CD4-positive, alpha-beta T cell treated with Interleukin-2 at 100 ng/mL for 4 hours (primary cell): ENCODE results near the gene MBNL2.

Experiments used
- DNase-seq: peaks from one replicate; pipeline ENCODE4 v3.0.0-alpha.2; 2020; ENCODE audit warnings: low spot score

The MBNL2 gene

DNA sequence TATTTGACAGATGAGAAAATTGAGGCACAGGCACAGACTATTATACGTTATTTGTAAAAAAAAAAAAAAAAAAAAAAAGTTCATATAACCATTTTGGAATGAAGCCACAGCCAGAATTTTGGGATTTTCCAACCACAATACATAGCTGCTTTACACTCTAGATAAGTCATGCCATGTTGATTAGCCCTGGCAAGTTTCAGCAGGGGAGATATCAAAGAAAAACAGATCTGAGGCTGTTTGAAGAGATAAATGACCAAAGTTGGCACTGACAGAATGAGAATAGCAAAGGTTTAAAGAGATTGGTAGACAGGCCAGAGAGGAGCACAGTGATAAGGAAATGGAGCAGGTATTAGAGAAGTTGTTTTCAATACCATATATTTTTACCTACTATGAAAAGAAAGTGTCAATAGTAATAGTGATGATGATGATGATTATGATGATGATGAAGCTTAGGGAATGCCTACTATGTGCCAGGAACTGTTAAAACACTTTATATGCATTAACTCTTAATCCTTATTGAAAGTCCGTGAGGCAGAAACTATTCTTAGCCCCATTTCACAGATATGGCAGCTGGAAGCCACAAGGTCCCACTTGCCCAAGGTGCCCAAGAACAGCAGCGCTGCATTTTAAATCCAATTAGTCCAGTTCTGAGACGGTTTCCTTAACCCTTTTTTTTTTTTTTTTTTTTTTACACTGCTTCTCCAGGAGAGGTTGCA is 105.5 kb downstream of the MBNL2 start:
- DNase-seq, result no peak

- DNase-seq, result no peak
Measured at GRCh38 chr13:97328222-97328790, 106.2 kb downstream of the MBNL2 start.

DNA sequence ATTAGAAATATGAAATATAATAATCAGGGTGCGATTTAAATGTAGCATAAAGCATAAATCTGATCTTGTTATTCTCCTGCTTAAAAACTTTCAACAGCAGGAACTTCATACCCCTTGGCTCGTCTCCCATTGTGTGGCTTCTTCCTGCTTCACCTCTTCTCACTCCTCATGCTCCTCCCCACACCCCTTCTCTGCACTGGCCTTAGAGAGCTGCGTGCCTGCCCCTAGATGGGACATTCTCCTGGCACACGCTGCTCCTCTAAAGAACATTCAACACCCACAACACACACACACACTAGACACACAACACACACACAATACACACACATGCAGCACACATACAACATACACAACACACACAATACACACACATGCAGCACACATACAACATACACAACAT is 107.2 kb downstream of the MBNL2 start:
- DNase-seq, result no peak

GRCh38 chr13:97330448-97330847 is 108.3 kb downstream of the MBNL2 start:
- DNase-seq, result no peak

GRCh38 chr13:97332742-97333141 is 110.6 kb downstream of the MBNL2 start:
- no peak for DNase-seq

GRCh38 chr13:97333983-97334382 is 111.8 kb downstream of the MBNL2 start:
- no peak for DNase-seq

- DNase-seq, result no peak
Measured at GRCh38 chr13:97334690-97335089, 112.6 kb downstream of the MBNL2 start.

DNA sequence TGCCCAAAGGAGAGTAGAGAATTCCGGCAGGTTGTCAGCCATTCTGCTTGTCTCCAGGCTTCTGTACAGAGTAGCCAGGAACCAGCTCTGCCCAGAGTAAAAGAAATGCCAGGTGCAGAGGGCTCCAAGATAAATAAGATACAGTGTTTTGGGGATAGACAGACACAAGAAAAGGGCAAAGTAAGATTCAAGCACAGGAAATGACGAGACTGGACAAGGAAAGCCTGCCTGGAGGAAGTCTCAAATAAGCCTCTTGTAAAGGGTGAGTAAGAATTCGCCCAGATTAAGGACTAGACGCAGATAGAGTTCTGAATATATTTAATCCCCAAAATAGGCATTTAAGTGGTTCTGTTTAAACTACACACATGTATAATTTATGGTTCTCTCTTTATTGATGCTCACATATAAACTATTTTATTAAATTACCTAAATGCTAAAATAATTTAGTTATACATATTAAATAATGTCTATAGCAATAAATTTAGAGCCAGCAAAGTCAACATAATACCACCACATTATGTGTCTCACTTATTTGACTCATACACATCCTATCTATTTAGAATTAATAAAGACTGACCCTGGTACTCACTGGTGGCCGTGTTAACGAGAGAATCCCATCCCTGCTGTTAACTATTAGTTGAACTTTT is 113.5 kb downstream of the MBNL2 start:
- no peak for DNase-seq

DNA sequence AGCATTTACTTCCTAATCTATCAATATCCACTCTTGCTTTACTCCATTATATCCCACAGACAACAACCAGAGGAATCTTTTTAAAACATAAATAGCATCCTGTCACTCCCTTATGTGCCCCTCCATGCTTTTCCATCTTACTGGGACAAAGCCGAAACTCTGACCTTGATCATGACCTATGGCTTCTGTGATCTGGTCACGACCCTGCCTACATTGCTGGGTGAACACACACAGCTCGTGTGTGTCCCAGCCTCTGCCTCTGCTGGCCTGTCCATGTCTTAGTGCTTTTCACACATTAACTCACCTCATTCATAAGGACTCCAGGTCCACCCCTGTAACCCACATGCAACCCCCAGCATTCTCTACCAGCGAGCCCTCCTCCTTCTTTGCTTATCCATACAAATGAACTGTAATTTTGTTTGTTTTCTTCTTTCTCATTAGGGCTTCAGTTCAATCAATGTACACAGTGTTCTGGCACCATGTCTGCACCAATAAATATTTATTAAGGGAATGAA is 115.9 kb downstream of the MBNL2 start:
- DNase-seq, result no peak

- no peak for DNase-seq
Measured at GRCh38 chr13:97338571-97338970, 116.4 kb downstream of the MBNL2 start.

DNA sequence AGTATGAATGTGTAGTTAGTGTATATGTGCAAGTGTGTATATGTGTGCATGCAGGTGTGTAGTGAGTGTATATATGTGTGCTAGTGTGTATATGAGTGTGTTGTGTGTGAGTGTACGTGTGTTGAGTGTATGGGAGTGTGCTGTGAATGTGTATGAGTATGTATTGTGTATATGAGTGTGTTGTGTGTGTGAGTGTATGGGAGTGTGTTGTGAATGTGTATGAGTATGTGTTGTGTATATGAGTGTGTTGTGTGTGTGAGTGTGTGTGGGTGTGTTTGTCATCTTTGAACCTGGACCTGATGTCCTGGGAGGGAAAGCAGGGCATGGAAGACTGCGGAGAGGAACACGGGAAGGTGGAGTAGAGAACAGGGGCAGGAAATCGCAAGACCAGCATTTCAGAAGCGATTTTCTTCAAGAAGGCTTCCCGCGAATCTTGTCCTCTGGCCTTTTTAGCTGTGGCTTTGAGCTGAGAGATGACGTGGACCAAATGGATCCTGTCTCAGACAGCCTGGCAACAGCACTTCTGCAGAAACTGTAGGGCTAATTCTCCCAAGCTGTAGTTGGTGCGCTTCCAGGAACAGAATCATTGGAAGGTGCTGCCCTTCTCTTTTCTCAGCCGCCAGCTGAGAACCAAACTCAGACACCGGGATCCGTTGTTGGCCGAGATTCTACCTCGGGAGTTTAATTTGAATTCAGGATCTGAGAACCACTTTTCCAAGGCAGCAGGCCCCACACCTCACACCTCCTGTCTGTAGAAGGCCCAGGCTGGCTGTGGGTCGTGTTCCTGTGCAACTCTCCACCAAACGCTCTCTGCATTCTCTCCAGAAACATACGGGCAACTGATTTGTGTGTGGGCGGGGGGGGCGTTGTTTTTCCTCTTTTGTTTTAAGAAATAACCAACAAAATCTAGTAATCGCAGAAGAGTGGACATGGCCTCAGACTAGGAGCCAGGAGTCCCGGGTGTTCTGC is 117.2 kb downstream of the MBNL2 start:
- no peak for DNase-seq

- no peak for DNase-seq
Measured at GRCh38 chr13:97339988-97340749, 118.0 kb downstream of the MBNL2 start.

DNA sequence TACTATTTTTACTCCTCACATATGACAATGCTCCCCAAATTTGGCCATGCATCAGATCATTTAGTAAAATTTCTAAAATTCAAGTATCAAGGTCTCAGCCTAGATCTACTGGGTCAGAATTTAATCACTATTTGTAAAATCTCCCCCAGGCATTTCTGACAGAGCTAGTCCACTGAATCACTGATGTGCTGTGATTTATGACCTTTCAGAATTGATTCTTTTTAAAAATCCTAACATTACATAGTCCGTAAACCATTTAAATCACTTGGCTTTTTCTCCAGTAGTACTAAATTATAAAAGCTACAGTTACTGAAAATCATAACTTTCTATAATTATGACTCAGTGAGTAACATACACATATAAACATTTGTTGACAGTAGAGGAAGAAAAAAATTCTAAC is 119.0 kb downstream of the MBNL2 start:
- DNase-seq, result no peak

GRCh38 chr13:97342136-97342535 is 120.0 kb downstream of the MBNL2 start:
- no peak for DNase-seq

DNA sequence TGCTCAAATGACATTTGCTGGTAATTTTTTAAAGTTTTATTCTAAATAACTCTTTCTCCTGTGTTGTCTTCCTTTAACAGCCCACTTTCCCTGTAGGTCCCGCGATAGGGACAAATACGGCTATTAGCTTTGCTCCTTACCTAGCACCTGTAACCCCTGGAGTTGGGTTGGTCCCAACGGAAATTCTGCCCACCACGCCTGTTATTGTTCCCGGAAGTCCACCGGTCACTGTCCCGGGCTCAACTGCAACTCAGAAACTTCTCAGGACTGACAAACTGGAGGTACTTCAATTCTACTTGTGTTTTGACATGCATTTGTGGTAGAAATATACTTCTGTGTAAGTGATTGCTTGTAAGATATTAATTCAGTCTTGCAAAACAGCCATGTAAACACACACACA is 120.8 kb downstream of the MBNL2 start:
- DNase-seq, result no peak

- peak; percentile 56 for DNase-seq
Measured at GRCh38 chr13:97344265-97345175, 122.4 kb downstream of the MBNL2 start.

DNA sequence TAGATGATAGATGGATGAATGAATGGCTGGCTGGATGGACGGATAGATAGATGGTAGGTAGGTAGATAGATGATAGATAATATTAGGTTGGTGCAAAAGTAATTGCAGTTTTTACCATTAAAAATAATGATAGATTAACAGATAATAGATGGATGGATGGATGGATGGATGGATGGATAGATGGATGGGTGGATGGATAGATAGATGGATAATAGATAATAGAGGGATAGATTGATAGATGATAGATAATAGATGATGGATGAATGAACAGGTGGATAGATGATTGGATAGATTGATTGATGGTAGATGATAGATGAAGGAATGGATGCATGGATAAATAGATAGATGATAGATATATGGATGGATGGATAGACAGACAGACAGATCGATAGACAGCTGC is 124.0 kb downstream of the MBNL2 start:
- no peak for DNase-seq

DNA sequence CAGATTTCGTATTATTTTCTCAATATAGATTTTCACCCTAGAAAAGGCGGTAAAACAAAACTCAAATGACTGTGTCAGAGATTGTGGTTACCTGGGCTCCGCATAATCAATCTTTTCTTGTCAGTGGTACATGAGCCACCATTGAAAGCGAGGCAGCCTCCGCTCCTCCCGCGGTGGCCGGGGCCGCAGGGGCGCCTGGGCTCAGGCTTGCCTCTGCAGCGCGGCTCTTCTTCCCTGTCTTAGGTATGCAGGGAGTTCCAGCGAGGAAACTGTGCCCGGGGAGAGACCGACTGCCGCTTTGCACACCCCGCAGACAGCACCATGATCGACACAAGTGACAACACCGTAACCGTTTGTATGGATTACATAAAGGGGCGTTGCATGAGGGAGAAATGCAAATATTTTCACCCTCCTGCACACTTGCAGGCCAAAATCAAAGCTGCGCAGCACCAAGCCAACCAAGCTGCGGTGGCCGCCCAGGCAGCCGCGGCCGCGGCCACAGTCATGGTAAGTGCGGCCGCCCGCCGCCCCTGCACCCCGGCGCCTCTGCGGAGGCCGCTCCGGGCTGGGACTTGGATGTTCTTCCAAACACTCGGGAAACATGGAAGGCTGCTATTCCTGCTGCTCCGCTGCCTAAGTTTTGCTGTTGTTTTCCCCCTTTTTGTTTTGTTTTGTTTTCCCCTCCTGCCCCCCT is 124.6 kb downstream of the MBNL2 start:
- no peak for DNase-seq

DNA sequence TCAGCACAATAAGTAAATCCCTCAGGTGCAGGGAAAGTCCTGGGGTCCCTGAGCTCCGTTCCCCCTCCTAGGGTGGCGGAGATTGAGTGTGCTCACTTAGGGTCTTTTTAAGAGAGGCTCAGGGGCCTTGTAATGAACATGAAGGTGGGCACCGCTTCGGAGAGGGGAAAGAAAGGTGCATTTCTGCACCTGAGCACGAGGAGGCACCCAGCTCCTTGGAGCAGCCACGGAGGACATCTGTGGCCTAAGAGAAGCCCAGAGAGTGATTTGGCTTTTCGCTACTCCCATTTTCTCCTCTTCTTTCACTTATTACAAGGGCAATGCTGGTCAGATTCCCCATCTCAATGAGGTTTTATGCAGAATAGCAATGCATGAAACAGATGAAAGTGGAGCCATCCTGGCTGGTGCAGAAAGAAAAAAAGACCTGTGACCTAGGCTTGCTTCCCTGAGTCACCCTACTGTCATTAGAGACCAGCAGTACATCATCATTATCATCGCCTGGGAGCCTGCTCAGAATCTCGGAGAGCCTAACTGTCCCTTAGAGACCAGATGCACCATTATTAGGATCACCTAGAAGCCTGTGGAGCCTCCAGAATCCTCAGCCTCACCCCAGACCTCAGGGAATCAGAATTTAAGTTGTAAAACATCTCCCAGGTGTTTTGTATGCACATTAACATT is 125.3 kb downstream of the MBNL2 start:
- DNase-seq, result no peak
